CD4-positive, alpha-beta T cell (primary cell): ENCODE results near the gene AQR. TPM values are rescaled to one million over a fixed set of nuclear protein-coding genes. Genes with fewer than 3 reads are reported as not detected.

Source experiments
- ATAC-seq: fragments of 200-7000 bp; cut with Tn5 transposase; one replicate; pipeline ENCODE4 v1.10.0; 2022; ENCODE audit warnings: mild to moderate bottlenecking; ENCODE audit not compliant: poor library complexity
- CTCF ChIA-PET: fragments of 350-600 bp; sonication (Branson Sonifier 250); formaldehyde crosslinking; loops from one replicate; lab custom pipeline; 2021; ENCODE audit warnings: antibody characterized with exemption, inconsistent platforms; lab: Charles Lee
- POLR2A ChIA-PET: fragments of 350-600 bp; sonication (Branson Sonifier 250); formaldehyde crosslinking; loops from one replicate; lab custom pipeline; 2021; ENCODE audit warnings: antibody characterized with exemption, inconsistent platforms; lab: Charles Lee
- DNase-seq, 14 experiments: peaks; one replicate each; pipeline ENCODE4 v3.0.0-alpha.2; 2013 to 2020; ENCODE audit warnings: mixed read lengths in 2 of 14
- H3K27ac ChIP-seq, 2 donors: one replicate each; pipeline versions ENCODE4 v1.5.1 to v1.7.0; 2013; ENCODE audit warnings: low read length in 2 of 2, low read depth in 1 of 2, mild to moderate bottlenecking in 1 of 2
- H3K27me3 ChIP-seq, 2 experiments: 1 replicate in 1 of 2; 2 replicates in 1 of 2; pipeline versions ENCODE4 v1.6.1 to v1.7.0; 2013; ENCODE audit warnings: low read length in 2 of 2, control low read depth in 1 of 2, mild to moderate bottlenecking in 1 of 2, moderate library complexity in 1 of 2; ENCODE audit not compliant: insufficient read depth in 2 of 2, control insufficient read depth in 1 of 2
- H3K36me3 ChIP-seq: one replicate; pipeline ENCODE4 v1.6.1; 2013; ENCODE audit warnings: low read length, control low read depth; ENCODE audit not compliant: insufficient read depth
- H3K4me1 ChIP-seq: one replicate; pipeline ENCODE4 v1.6.1; 2013; ENCODE audit warnings: low read length, control low read depth; ENCODE audit not compliant: insufficient read depth
- H3K4me3 ChIP-seq: one replicate; pipeline ENCODE4 v1.5.1; 2013; ENCODE audit warnings: mild to moderate bottlenecking, low read length, moderate library complexity
- H3K9me3 ChIP-seq, 2 experiments: 1 replicate in 1 of 2; 2 replicates in 1 of 2; pipeline versions ENCODE4 v1.6.1 to v1.7.0; 2013; ENCODE audit warnings: low read length in 2 of 2, mild to moderate bottlenecking in 2 of 2, control low read depth in 1 of 2, moderate library complexity in 1 of 2; ENCODE audit not compliant: control insufficient read depth in 1 of 2, insufficient read depth in 1 of 2
- H3K27ac Mint-ChIP-seq: one replicate; pipeline ENCODE4 v1.8.0; 2020; ENCODE audit warnings: mixed read lengths
- H3K27me3 Mint-ChIP-seq: one replicate; pipeline ENCODE4 v1.8.0; 2021; ENCODE audit warnings: mixed read lengths
- H3K36me3 Mint-ChIP-seq: one replicate; pipeline ENCODE4 v1.8.0; 2021; ENCODE audit warnings: low read depth, mixed read lengths
- H3K4me1 Mint-ChIP-seq: one replicate; pipeline ENCODE4 v1.8.0; 2021; ENCODE audit warnings: low read depth, mixed read lengths
- H3K4me3 Mint-ChIP-seq: one replicate; pipeline ENCODE4 v1.8.0; 2020; ENCODE audit warnings: mild to moderate bottlenecking, mixed read lengths
- H3K9me3 Mint-ChIP-seq: one replicate; pipeline ENCODE4 v1.8.0; 2020; ENCODE audit warnings: mixed read lengths
- intact Hi-C, 2 experiments: fragments of 100-400 bp; cut with DNase I in 1 of 2; cut with micrococcal nuclease in 1 of 2; formaldehyde crosslinking; loops; one replicate each; pipeline versions ENCODE4 v1.15.1 to v1.9.0; 2023 to 2025; cut with DNase I, micrococcal nuclease
- total RNA-seq, 174 experiments: library from RNA in 2 of 174; stranded (reverse) in 2 of 174; gene quantifications; one replicate each; pipeline ENCODE4 v1.2.3 and lab custom pipeline; 2021 to 2026
- TF ChIP-seq, protein P1 (sequence below): fragments of 200-600 bp; IDR thresholded peaks from one replicate; pipeline ENCODE4 v1.8.0; 2022; ENCODE audit warnings: antibody characterized with exemption, mild to moderate bottlenecking

The AQR gene
- total RNA-seq, 2 experiments from 2014 or later, result 40.4 to 40.7 TPM

DNA sequence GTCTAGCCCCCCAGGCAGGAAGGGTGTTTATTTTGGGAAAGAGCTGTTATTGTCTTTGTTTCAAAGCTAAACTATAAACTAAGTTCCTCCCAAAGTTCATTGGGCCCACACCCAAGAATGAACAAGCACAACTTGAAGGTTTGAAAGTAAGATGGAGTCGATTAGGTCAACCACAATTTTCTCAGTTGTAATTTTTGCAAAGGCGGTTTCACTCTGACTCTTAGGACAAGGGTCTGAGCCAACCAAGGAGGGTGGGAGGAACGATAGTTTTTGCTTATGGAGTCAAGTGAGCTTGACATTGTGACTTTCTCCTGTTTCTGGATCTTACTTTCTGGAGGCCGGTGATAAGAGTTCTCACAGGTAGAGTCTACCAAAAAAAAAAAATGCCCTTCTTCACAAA lies 24.3 kb upstream of the AQR start:
- ATAC-seq, result no peak
- Mint-ChIP-seq H3K27me3 (peaks cover 3% of the 10 kb centered on the region), H3K4me3 (no peak overlapping the region), H3K27ac (no peak overlapping the region), H3K36me3 (no peaks in the 10 kb centered on the region), H3K9me3 (no peaks in the 10 kb centered on the region), H3K4me1 (peaks cover 9% of the 10 kb centered on the region)
- DNase-seq, result no peak
- Histone ChIP-seq H3K4me3 (no peak overlapping the region), H3K9me3 (no peaks in the 10 kb centered on the region), H3K4me1 (peaks cover 3% of the 10 kb centered on the region), H3K36me3 (no peaks in the 10 kb centered on the region), H3K27me3 (no peaks in the 10 kb centered on the region), H3K27ac (no peak overlapping the region)
- ChIA-PET POLR2A (no interaction called here), CTCF (no interaction called here)
- TF ChIP-seq, protein P1, sequence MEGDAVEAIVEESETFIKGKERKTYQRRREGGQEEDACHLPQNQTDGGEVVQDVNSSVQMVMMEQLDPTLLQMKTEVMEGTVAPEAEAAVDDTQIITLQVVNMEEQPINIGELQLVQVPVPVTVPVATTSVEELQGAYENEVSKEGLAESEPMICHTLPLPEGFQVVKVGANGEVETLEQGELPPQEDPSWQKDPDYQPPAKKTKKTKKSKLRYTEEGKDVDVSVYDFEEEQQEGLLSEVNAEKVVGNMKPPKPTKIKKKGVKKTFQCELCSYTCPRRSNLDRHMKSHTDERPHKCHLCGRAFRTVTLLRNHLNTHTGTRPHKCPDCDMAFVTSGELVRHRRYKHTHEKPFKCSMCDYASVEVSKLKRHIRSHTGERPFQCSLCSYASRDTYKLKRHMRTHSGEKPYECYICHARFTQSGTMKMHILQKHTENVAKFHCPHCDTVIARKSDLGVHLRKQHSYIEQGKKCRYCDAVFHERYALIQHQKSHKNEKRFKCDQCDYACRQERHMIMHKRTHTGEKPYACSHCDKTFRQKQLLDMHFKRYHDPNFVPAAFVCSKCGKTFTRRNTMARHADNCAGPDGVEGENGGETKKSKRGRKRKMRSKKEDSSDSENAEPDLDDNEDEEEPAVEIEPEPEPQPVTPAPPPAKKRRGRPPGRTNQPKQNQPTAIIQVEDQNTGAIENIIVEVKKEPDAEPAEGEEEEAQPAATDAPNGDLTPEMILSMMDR, result no peak
- intact Hi-C loops, result no loop called here

DNA sequence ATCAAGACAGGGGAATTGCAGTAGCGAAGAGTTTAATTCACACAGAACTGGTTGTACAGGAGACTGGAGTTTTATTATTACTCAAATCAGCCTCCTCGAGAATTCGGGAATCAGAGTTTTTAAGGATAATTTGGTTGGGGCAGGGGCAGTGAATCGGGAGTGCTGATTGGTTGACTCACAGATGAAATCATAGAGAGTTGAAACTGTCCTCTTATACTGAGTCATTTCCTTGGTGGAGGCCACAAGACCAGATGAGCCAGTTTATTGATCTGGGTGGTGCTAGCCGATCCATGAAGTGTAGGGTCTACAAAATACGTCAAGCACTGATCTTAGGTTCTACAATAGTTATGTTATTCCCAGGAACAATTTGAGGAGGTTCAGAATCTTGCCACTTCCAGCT lies 23.9 kb upstream of the AQR start:
- Mint-ChIP-seq H3K9me3 (no peaks in the 10 kb centered on the region), H3K27ac (no peak overlapping the region), H3K4me1 (peaks cover 14% of the 10 kb centered on the region), H3K4me3 (no peak overlapping the region), H3K36me3 (peaks cover 3% of the 10 kb centered on the region), H3K27me3 (peaks cover 3% of the 10 kb centered on the region)
- peaks cover 3% of the 10 kb centered on the region for H3K4me1 ChIP-seq
- TF ChIP-seq, protein P1, result no peak
- H3K9me3 ChIP-seq, result no peaks in the 10 kb centered on the region
- ATAC-seq, result no peak
- intact Hi-C loops, result no loop called here
- ChIA-PET CTCF (no interaction called here), POLR2A (no interaction called here)
- H3K27ac ChIP-seq, result no peak overlapping the region
- H3K27me3 ChIP-seq, result no peaks in the 10 kb centered on the region
- H3K36me3 ChIP-seq, result no peaks in the 10 kb centered on the region
- no peak overlapping the region for H3K4me3 ChIP-seq
- no peak for DNase-seq

DNA sequence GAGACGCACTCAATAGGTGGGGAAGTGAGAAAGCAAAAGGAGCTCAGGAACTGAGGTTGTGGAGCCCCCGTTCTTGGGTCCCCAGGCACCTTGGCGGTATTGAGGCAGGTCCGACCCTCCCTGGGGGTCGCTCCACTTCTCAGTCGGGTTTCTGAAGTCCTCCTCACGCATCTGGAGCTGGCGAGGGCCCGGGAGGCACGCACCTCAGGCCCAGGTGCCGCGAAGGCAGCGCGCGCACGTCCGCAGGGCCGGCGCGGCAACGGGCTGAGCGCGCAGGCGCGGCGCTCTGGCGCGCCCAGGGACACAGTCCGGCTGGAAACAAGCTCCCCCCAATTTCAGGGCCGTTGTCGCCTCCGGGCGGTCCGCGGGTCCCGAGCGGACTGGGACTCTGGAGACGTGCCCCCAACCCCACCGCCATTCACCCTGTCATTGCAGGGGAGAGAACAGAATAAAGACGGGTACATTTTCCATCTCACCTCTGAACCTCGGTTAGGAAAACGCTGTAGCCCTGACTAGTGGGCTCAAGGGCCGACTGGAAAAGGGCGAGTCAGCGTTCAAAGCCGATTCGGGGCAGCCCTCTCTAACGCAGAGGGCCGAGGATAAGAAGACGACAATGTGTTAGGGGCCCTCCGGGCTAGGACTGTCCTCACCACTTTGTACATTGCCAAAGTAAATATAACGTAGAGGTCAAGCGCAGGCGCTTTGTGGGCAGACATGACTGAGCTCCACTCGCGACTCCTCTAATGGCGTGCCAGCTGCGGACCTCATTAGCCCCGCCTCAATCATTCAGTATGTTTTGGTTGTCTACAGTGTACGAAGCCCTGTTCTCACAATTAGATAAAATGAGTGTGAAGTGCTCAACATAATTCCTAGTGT lies 18.7 kb upstream of the AQR start, which contains the start of gene ZNF770:
Gene ZNF770, minus strand, starts transcription at position 261 of the 876 bp plus-strand sequence. CDS start 4,853 bp downstream, outside the sequence.
- peaks cover 40% of the 10 kb centered on the region for H3K36me3 Mint-ChIP-seq
- DNase-seq (peak; percentile 59 to 94 (median 80)), ATAC-seq (peak; percentile 84)
- H3K4me3 Mint-ChIP-seq, result peak within 1 kb of the TSS; percentile 99
- no peaks in the 10 kb centered on the region for H3K27me3 Mint-ChIP-seq
- Histone ChIP-seq H3K27me3 (no peaks in the 10 kb centered on the region), H3K9me3 (no peaks in the 10 kb centered on the region), H3K4me3 (peak within 1 kb of the TSS; percentile 89), H3K27ac (peak within 1 kb of the TSS; percentile 93 to 98), H3K4me1 (peaks cover 23% of the 10 kb centered on the region), H3K36me3 (peaks cover 13% of the 10 kb centered on the region)
- no peaks in the 10 kb centered on the region for H3K9me3 Mint-ChIP-seq
- peaks cover 55% of the 10 kb centered on the region for H3K4me1 Mint-ChIP-seq
- intact Hi-C loops, result loop anchor here (1.0 to 5.0 kb wide), 6 partner anchors 19 to 951 kb away; partner anchors contain the start of genes AQR (in 2 of the 2), AVEN (in 1 of the 2), DPH6 (in 1 of the 2) and EMC7 (in 1 of the 2)
- TF ChIP-seq, protein P1, result no peak
- ChIA-PET POLR2A (interaction anchor here (0.6 to 4.7 kb wide), 21 partner anchors 11 to 951 kb away, joined by 3 to 166 read pairs (median 4); partner anchors contain the start of genes AQR, AVEN, EMC4 and EMC7), CTCF (interaction anchor here (5.8 kb wide), 1 partner anchor 19 kb away, joined by 60 read pairs; the partner anchor contains the start of gene AQR)
- H3K27ac Mint-ChIP-seq, result peak within 1 kb of the TSS; percentile 98
